Skeletal muscle cell (primary cell): Measurements from ENCODE around the gene EEF1A2.
A peak's percentile ranks its signal among the peaks of the same experiment; 100 is the strongest.

Experiments
- DNase-seq: peaks from one replicate; pipeline ENCODE4 v3.0.0-alpha.2; 2010; ENCODE audit warnings: low read depth
- H3K4me3 ChIP-seq: 2 replicates; pipeline ENCODE4 v1.5.1; 2011; ENCODE audit warnings: low read depth, mild to moderate bottlenecking, control low read depth, low read length, moderate library complexity

The EEF1A2 gene

GRCh38 chr20:63498960-63499337 is at the start of gene EEF1A2:
TSS of gene EEF1A2 (minus strand) at chr20:63499083. CDS start at chr20:63497763, 1,320 bp downstream.
- peak within 1 kb of the TSS; percentile 31 for H3K4me3 ChIP-seq
- no peak for DNase-seq

DNA sequence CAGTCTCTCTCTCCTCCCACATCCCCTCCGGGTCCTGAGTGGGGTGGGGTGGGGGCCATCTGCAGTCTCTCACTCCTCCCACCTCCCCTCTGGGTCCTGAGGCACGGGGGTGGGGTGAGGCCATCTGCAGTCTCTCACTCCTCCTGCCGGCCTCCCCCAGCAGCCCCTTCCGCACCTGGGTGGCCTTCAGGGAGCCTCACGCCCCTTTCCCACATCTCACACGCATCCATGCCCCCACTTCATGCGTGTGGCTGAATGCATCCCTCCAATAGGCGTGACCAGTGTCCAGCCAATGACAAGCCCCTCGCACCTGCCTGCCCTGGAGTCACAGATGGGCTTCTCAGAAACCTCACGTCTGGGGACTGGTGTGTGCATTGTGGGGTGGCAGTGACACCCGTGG is 49.7 kb upstream of the EEF1A2 start:
- no peak overlapping the region for H3K4me3 ChIP-seq
- no peak for DNase-seq

GRCh38 chr20:63547725-63548480 is 49.0 kb upstream of the EEF1A2 start, which contains the start of gene SRMS:
TSS of gene SRMS (minus strand) at chr20:63547749. CDS start at chr20:63547463, 286 bp downstream.
- H3K4me3 ChIP-seq, result no peak within 1 kb of the TSS
- DNase-seq, result no peak

GRCh38 chr20:63546956-63547724 is 48.3 kb upstream of the EEF1A2 start:
- DNase-seq, result no peak
- H3K4me3 ChIP-seq, result no peak overlapping the region

- no peak overlapping the region for H3K4me3 ChIP-seq
These were observed 47.5 kb upstream of the EEF1A2 start for GRCh38 chr20:63546256-63546955.

DNA sequence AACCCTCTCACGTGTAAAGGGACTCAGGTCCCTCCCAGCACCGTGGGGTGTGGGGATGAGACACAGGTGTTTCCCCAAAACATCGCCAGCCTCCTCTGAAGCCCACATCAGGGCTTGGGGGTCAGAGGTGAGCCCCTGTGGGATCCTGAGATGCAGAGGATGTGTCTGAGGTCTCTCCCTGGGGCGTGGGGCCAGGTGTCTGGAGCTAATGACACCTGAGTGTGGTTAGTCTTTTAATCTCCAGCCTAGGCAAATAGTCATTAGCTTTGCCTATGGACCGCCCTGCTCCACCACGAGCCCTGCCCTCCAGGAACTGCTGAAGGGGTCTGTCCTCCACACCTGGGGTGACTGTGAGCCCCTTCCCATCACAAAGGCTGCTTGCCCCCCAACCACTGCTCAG is 46.9 kb upstream of the EEF1A2 start:
- DNase-seq, result no peak
- H3K4me3 ChIP-seq, result no peak overlapping the region

More at GRCh38 chr20:63546256-63546955, 47.5 kb upstream of the EEF1A2 start:
- DNase-seq, result no peak

DNA sequence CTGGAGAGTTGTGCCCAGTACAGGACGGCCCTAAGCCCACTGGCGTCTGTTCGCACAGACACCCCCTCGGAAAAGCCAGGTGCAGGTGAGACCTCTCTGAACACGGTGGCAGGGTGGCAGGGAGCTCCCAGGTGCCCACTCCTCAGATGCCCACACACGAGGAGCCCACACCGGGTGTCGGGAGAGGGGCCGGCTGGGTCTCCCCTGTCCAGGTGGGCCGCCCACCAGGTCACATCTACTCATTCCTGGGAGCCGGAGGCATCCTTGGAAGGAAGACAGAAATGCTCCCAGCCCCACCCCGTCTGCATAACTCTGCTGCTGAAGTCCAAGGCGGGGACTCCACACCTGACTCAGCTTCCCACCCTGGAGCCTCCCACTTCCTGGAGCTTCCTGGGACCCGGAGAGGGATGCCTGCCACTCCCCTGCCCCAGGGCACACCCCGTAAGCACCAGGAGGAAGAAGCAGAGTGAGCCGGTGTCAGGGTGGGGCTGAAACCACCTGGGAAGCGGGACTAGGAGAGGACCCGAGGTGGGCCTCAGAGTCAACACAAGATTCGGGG is 46.2 kb upstream of the EEF1A2 start:
- no peak overlapping the region for H3K4me3 ChIP-seq

GRCh38 chr20:63544241-63544957 is 45.5 kb upstream of the EEF1A2 start:
- no peak overlapping the region for H3K4me3 ChIP-seq

More for the DNA sequence above, 46.2 kb upstream of the EEF1A2 start:
- no peak for DNase-seq

GRCh38 chr20:63543733-63544132 is 44.9 kb upstream of the EEF1A2 start:
- no peak overlapping the region for H3K4me3 ChIP-seq
- DNase-seq, result no peak

More at GRCh38 chr20:63544241-63544957, 45.5 kb upstream of the EEF1A2 start:
- DNase-seq, result no peak

DNA sequence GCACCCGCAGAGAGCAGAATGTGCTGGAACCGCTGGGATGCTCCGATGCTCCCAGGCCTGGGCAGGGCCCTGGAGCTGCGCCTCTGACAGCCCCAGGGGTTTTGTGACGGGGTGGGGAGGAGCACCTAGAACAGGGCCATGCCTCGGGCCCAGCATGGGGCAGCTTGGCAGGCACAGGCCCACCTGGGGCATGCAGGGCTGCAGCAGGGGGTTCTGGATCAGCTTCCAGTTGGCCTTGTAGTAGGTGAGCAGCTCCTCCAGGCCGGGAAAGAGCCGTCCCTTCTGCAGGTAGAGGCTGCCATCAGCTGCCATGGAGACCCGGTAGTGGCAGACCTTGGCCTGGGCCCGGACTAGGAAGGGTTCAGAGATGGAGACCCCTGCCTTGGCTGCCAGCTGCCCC is 44.2 kb upstream of the EEF1A2 start:
- DNase-seq, result no peak

DNA sequence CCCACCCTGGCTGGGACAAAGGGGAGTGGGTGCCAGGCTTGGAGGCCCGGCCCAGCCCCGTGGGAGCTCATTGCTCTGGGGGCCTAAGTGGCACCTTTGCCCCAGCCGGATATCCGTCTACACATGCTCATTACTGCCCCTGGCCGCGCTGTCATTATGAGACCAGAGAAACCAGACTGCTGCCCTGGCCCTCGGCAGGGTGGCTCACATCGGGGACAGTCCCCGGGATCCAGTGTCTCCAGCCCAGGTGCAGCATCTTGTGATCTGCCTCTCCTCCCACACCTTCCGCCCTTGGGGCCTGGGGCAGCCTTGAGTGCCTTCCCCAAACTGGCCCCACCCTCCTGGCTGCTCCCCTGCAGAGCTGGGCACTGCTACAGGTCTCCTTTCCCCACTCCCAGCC is 43.8 kb upstream of the EEF1A2 start:
- H3K4me3 ChIP-seq, result no peak overlapping the region
- no peak for DNase-seq

More for the DNA sequence above, 44.2 kb upstream of the EEF1A2 start:
- no peak overlapping the region for H3K4me3 ChIP-seq

GRCh38 chr20:63542031-63542559 is 43.2 kb upstream of the EEF1A2 start:
- DNase-seq, result no peak
- H3K4me3 ChIP-seq, result no peak overlapping the region

GRCh38 chr20:63541371-63541770 is 42.5 kb upstream of the EEF1A2 start:
- H3K4me3 ChIP-seq, result no peak overlapping the region
- DNase-seq, result no peak

DNA sequence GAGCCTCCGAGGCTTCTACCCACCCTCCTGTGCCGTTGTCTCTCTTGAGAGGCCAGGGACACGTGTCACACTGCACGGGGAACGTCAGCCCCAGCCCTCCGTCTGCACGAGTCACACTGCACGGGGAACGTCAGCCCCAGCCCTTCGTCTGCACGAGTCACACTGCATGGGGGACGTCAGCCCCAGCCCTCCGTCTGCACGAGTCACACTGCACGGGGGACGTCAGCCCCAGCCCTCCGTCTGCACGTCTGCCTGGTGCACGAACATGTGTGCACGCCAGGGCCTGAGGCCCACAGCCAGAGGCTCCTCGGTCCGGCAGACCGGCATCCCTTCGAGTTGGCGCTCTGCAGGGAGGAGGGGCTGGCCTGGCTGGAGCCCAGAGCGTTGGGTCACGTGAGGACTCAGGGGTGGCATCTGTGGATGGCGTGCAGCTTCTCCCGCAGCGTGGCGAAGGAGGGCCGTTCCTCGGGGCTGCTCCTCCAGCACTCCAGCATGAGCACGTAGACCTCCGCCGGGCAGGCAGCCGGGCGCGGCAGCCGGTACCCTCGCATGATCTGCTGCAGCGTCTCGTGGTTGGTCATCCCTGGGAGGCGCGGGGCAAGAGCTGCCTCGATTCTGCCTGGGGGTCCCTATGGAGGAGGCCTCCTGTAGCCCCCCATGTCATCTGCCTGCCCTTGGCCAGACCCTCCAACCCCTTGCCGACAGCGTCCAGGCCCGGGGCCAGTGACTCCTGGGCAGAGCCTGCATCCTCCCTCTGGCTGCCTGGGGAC is 41.7 kb upstream of the EEF1A2 start:
- no peak overlapping the region for H3K4me3 ChIP-seq
- no peak for DNase-seq

DNA sequence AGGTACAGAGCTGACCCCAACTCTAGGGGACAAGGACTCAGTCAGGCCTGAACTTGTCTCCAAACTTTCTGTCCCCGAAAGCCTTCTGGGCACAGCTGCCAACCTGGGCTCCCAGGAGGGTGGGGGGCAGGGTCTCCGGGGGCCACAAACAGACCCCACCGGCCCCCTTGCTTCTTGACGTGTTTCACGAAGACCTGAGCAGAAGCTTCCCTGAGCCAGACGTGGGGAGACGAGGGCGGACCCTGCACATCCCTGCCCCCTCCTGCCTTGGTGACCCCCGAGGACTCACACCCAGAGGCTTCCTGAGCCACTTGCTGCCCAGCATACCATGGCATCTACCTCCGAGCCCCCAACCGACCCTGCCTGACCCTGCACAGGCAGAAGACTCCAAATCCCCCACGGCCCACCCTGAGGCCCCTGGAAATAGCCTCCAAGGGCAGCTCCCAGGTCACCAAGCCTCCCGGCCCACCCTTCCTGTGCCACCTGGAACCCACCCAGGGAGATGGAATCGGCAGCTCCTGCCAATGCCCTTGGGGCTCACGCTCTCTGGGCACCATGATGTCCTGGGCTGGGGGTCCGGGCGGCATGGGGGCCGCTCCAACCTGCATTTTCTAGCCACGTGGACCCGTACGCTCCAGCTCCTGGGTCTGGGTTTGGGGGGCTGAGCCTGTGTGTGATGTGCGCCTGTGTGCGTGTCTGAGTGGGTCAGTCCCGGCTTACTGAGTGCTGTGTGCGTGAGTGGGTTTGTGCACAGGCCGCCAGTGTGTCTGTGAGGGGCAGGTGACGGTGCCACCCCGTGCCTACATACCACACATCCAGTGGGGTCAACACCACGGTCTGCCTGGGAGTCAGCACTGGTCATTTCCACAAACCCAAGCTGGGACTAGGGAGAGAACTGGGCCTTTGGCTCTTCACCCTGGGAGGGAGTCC is 40.8 kb upstream of the EEF1A2 start:
- H3K4me3 ChIP-seq, result no peak overlapping the region
- DNase-seq, result no peak

DNA sequence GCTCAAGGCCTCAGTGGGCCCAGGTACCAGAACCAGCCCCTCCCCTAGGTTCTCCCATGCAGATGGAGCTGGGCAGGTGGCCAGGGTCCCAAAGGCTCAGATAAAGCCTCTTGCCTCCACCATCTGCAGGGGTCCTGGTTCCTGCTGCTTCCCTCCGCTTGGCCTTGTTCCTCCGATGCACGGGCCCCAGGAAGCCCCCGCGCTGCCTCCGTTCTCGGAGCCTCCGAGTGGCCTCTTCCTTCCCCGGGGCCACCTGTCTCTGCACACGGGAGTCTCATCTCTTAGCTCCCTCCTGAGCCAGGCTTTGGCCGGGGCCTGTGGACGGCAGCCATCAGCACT is 40.2 kb upstream of the EEF1A2 start:
- no peak overlapping the region for H3K4me3 ChIP-seq
- no peak for DNase-seq
